ENCODE measurements around the gene SCTR. TPM values are rescaled to one million over a fixed set of nuclear protein-coding genes. Genes with fewer than 3 reads are reported as not detected.
A peak's percentile ranks its signal among the peaks of the same experiment; 100 is the strongest.

SCTR gene
- total RNA-seq, 1 experiment from 2014 or later: not detected

DNA sequence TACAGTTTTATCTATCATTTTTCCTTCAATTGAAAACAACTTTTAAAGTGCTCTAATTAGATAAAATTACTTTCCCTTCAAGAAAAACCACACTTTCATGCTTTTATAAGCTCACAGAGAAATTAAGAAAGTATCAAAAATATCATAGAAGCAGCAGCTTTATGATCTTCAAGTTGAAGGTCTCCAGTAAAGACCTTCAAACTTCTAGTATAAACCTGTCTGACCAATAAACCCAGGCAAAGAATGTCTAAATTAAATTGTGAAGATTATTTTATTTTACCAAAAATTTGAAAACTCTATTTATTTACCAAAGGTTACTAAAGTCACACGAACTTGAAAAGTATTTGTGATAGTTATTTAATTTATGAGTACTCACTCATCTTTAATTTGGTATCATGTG, 9.3 kb upstream of the SCTR start:
- in situ Hi-C loops (cut with HindIII; ENCODE audit: low pct_unique_long_range_greater_than_20kb, low sequenced_read_pairs): no loop called here
- ChIA-PET POLR2A (no interaction called here), CTCF (interaction anchor here (0.5 kb wide), 1 partner anchor 18 kb away, joined by 5 read pairs; no protein-coding TSS in a partner anchor)
- Histone ChIP-seq H3K36me3 (ENCODE audit: control insufficient read depth, insufficient read depth, low read length) (no peaks in the 10 kb centered on the region), H3K27me3 (ENCODE audit: control insufficient read depth, insufficient read depth, low read length) (peaks cover 5% of the 10 kb centered on the region), H3K9me3 (ENCODE audit: control insufficient read depth, insufficient read depth, low read depth, low read length) (peaks cover 4% of the 10 kb centered on the region; the same call in 1 of the 2 replicates), H3K27ac (ENCODE audit: low read length) (no peak overlapping the region), H3K4me3 (ENCODE audit: low read depth in 2 of 2, low read length in 2 of 2) (no peak overlapping the region), H3K4me1 (ENCODE audit: control insufficient read depth, insufficient read depth, low read length) (no peaks in the 10 kb centered on the region)
- no peak for ATAC-seq
- TF ChIP-seq, protein P1, sequence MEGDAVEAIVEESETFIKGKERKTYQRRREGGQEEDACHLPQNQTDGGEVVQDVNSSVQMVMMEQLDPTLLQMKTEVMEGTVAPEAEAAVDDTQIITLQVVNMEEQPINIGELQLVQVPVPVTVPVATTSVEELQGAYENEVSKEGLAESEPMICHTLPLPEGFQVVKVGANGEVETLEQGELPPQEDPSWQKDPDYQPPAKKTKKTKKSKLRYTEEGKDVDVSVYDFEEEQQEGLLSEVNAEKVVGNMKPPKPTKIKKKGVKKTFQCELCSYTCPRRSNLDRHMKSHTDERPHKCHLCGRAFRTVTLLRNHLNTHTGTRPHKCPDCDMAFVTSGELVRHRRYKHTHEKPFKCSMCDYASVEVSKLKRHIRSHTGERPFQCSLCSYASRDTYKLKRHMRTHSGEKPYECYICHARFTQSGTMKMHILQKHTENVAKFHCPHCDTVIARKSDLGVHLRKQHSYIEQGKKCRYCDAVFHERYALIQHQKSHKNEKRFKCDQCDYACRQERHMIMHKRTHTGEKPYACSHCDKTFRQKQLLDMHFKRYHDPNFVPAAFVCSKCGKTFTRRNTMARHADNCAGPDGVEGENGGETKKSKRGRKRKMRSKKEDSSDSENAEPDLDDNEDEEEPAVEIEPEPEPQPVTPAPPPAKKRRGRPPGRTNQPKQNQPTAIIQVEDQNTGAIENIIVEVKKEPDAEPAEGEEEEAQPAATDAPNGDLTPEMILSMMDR (IDR thresholded peaks at IDR 0.05): no peak
- TF ChIP-seq POLR2AphosphoS5 (IDR thresholded peaks at IDR 0.05; ENCODE audit: low read depth, low read length): no peak
- no peak for TF ChIP-seq TCF7L2 (IDR thresholded peaks at IDR 0.05; ENCODE audit: low read depth, low read length)
- TF ChIP-seq SIN3A (IDR thresholded peaks at IDR 0.05; ENCODE audit: borderline replicate concordance, insufficient read depth, low read depth, low read length): no peak
- TF ChIP-seq REST (IDR thresholded peaks at IDR 0.05; ENCODE audit: insufficient read depth in 1 of 2, low read depth in 2 of 2, low read length in 1 of 2): no peak
- no peak for DNase-seq (ENCODE audit: low read depth, low spot score)
- no TSS peak for BruUV-seq (replicated peaks)
- intact Hi-C loops (cut with micrococcal nuclease; ENCODE audit: unreplicated experiment): no loop called here

DNA sequence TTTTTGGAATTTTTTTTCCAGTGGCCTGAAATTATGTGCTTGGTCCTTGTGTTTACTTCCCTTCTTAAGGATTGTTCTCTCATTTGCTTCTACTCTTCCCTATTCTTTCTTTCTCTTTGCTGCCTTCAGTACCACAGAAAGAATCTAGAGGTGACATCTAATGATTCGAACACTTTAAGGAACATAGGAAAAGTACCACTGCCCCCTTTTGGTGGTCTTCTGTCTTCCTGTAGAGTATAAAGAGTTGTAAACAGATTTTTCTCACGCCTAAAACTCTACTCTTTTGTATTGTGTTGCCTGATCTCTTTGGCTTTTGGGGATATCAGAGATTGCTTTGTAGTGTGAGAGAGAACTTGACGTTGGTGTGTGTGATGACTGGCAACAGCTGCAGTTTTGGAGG, 7.0 kb upstream of the SCTR start:
- Histone ChIP-seq H3K27ac (ENCODE audit: low read length) (no peak overlapping the region), H3K27me3 (ENCODE audit: control insufficient read depth, insufficient read depth, low read length) (peaks cover 6% of the 10 kb centered on the region), H3K4me1 (ENCODE audit: control insufficient read depth, insufficient read depth, low read length) (no peaks in the 10 kb centered on the region), H3K9me3 (ENCODE audit: control insufficient read depth, insufficient read depth, low read depth, low read length) (peaks cover 4% of the 10 kb centered on the region; the same call in 1 of the 2 replicates), H3K4me3 (ENCODE audit: low read depth in 2 of 2, low read length in 2 of 2) (no peak overlapping the region), H3K36me3 (ENCODE audit: control insufficient read depth, insufficient read depth, low read length) (no peaks in the 10 kb centered on the region)
- no TSS peak for BruUV-seq (replicated peaks)
- TF ChIP-seq REST (IDR thresholded peaks at IDR 0.05; ENCODE audit: insufficient read depth in 1 of 2, low read depth in 2 of 2, low read length in 1 of 2): no peak
- TF ChIP-seq, protein P1 (IDR thresholded peaks at IDR 0.05): peak; percentile 14; the same call in 1 of the 2 replicates
- no peak for TF ChIP-seq TCF7L2 (IDR thresholded peaks at IDR 0.05; ENCODE audit: low read depth, low read length)
- TF ChIP-seq POLR2AphosphoS5 (IDR thresholded peaks at IDR 0.05; ENCODE audit: low read depth, low read length): no peak
- ATAC-seq: no peak
- DNase-seq (ENCODE audit: low read depth, low spot score): no peak
- in situ Hi-C loops (cut with HindIII; ENCODE audit: low pct_unique_long_range_greater_than_20kb, low sequenced_read_pairs) (no loop called here), intact Hi-C loops (cut with micrococcal nuclease; ENCODE audit: unreplicated experiment) (no loop called here)
- CTCF ChIA-PET: no interaction called here
- POLR2A ChIA-PET: no interaction called here

All from Panc1 (cell line).